NB4 (cell line): ENCODE results near the gene MOXD1.

Experiments used
- DNase-seq: peaks from one replicate; pipeline ENCODE4 v3.0.0; 2010; ENCODE audit warnings: low read depth
- H3K4me3 ChIP-seq: one replicate; pipeline ENCODE4 v1.5.1; 2011; ENCODE audit warnings: mild to moderate bottlenecking, low read depth, low read length, moderate library complexity
- MYC ChIP-seq: IDR thresholded peaks from 2 replicates; pipeline ENCODE4 v1.6.1; 2011; ENCODE audit warnings: low read depth, low read length
- POLR2A ChIP-seq: IDR thresholded peaks from 2 replicates; pipeline ENCODE4 v1.6.1; 2011; ENCODE audit warnings: mild to moderate bottlenecking; ENCODE audit not compliant: insufficient read length; ENCODE audit errors: extremely low read depth
- TF ChIP-seq, protein P1 (sequence below): IDR thresholded peaks from 2 replicates; pipeline ENCODE4 v1.6.1; 2011; ENCODE audit warnings: low read depth, low read length
- TF ChIP-seq, protein P2 (sequence below): IDR thresholded peaks from one replicate; pipeline ENCODE4 v1.5.1; 2012; ENCODE audit warnings: low read depth, low read length

MOXD1 gene

DNA sequence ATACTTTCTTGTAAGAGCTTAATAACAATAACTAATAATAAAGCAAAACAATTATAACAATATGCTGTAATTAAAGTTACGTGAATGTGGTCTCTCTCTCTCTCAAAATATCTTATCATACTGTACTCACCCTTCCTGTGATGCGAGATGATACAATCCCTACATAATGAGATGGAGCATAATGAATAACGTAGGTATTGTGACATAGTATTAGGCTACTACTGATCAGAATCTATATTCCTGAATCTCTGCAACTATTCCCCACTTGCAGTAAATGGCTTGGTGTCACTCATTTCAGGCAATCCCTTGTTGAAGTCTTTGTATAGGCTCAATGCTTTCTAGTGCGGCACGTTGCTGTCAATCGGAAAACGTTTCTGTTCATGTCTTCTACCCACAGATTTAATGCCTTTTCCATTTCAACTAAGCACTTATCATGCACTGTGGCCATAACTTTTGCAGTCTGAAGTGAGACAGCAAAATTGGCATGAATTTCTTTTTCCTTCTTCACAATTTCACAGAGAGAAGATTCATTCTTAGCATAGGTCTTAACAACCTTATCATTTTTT lies 32.3 kb downstream of the MOXD1 start:
- no peak overlapping the region for H3K4me3 ChIP-seq
- DNase-seq, result no peak
- TF ChIP-seq, protein P1, sequence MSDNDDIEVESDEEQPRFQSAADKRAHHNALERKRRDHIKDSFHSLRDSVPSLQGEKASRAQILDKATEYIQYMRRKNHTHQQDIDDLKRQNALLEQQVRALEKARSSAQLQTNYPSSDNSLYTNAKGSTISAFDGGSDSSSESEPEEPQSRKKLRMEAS, result no peak
- TF ChIP-seq, protein P2, sequence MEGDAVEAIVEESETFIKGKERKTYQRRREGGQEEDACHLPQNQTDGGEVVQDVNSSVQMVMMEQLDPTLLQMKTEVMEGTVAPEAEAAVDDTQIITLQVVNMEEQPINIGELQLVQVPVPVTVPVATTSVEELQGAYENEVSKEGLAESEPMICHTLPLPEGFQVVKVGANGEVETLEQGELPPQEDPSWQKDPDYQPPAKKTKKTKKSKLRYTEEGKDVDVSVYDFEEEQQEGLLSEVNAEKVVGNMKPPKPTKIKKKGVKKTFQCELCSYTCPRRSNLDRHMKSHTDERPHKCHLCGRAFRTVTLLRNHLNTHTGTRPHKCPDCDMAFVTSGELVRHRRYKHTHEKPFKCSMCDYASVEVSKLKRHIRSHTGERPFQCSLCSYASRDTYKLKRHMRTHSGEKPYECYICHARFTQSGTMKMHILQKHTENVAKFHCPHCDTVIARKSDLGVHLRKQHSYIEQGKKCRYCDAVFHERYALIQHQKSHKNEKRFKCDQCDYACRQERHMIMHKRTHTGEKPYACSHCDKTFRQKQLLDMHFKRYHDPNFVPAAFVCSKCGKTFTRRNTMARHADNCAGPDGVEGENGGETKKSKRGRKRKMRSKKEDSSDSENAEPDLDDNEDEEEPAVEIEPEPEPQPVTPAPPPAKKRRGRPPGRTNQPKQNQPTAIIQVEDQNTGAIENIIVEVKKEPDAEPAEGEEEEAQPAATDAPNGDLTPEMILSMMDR, result no peak
- no peak for TF ChIP-seq MYC
- no peak for TF ChIP-seq POLR2A

DNA sequence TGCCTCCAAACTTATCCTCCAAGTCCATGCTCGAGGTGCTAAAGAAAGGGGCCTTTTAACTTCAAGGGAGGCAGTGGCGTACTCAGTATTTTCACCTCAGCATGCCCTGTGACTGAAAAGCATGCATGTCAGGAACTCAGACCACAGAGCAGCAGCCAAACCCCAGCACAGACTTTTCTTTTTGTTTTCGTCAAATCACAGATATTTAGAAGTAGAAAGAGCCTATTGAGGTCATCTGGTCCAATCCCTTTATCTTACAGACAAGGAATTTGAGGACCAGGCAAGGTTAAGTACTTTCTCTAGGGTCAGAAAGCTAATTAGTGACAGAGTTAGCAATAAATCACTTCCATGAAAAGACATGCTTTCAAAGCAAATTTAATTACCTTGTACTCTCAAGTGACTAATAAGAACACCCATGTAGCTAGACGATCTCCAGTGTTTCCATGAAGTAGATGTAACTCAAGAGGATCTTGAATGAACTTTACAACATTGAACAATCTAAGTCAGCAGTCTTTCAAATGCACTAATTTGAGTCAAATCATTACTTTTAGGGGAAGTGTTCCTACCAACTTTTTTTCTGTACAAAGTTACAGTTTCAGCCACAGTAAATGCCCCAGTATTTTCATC lies 35.9 kb downstream of the MOXD1 start:
- TF ChIP-seq, protein P1, result no peak
- no peak for TF ChIP-seq MYC
- TF ChIP-seq, protein P2, result no peak
- TF ChIP-seq POLR2A, result no peak
- no peak overlapping the region for H3K4me3 ChIP-seq

DNA sequence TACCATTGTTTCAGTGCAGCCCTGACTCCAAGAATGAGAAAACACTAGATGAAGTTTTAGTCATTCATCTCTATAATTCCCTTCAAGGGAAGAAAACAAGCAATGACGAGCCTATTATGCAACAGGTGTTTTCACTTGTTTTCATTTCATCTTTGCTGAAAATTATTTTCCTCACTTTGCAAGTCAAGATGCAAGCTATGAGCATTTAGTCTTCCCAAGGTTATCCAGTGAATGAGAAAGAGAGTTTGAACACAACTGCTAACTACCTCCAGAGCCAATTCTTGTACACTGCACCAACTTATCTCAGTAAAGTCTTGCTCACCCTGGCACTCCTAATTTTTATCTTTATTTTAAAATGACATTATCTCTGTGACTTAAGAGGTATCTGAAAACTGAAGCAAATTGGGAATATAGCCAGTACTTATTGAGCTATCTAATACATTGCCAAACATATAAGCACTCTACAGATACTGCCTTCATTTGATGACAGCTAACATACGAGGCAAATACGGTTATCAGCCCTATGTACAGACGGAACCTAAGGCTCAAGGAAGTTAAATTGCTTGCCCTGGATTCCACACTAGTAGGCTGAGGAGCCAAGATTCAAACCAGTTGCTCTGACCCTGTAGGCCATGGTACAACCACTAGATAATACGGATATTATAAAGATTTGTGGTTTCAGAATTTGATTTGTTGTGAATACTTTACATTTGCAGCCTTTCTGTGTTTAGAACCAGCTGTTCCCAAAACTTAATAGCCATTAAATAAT lies 36.8 kb downstream of the MOXD1 start:
- no peak for DNase-seq
- TF ChIP-seq MYC (no peak), POLR2A (no peak)
- TF ChIP-seq, protein P2, result no peak
- TF ChIP-seq, protein P1, result no peak
- H3K4me3 ChIP-seq, result no peak overlapping the region

More for the DNA sequence above, 35.9 kb downstream of the MOXD1 start:
- no peak for DNase-seq

DNA sequence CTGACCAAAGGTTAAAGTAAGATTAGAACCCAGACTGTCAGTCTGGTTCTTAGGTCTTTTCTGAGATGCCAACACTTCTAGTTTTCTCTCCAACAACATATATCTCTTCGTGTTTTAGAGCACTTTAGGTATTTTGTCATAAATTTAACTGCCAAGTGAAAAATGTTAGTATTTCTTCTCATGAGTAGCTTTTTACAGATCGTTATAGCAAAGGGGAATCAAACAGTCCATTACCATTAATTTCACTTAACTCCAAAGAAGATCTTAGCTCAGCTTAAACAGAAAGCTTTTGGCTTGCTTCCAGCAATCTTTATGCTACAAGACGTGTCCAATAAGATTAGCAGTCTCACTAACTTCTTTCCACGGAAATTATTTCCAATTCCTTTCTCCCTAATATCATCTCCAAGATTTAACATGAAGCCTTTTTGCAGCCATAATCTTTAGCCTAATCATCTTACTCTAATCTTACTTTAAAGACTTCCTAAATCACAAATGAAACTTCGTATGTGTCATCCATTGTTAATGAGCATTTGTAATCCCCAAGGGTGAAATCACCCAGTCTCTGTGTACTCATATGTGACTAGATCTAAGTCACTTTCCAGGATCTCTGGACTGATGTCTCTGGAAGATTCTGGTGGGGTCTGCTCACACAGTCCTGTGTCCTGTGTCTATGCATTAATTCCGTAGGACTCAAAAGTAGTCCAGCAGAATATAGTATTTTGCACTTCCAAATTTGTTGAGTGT lies 38.7 kb downstream of the MOXD1 start:
- TF ChIP-seq, protein P1, result no peak
- TF ChIP-seq POLR2A (no peak), MYC (no peak)
- TF ChIP-seq, protein P2, result no peak
- no peak overlapping the region for H3K4me3 ChIP-seq
- DNase-seq, result no peak

DNA sequence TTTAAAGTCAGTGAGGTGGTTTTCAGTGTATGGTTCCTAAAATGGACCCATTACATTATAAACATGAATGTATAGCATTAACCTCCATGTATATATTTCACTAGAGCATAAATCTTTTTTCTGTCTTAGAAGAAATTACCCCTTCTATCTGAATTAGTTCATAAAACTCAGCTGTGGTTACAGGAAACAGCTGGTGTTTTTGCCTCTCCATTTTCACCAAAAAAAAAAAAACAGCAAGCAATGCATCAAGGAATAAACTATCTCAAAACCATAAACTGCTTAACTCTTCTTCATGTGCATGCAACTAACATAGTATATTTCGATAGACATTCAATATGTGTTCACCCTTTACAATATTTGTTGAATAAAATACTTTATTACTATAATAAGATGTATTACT lies 40.2 kb downstream of the MOXD1 start:
- no peak for DNase-seq
- no peak for TF ChIP-seq POLR2A
- no peak for TF ChIP-seq MYC
- TF ChIP-seq, protein P2, result no peak
- TF ChIP-seq, protein P1, result no peak

More for the DNA sequence above, 40.2 kb downstream of the MOXD1 start:
- no peak overlapping the region for H3K4me3 ChIP-seq
